ENCODE results near the gene NPHP4. TPM values are rescaled to one million over a fixed set of nuclear protein-coding genes. Genes with fewer than 3 reads are reported as not detected.

Gene NPHP4
- total RNA-seq, 1 experiment from 2014 or later: 20.0 TPM

DNA sequence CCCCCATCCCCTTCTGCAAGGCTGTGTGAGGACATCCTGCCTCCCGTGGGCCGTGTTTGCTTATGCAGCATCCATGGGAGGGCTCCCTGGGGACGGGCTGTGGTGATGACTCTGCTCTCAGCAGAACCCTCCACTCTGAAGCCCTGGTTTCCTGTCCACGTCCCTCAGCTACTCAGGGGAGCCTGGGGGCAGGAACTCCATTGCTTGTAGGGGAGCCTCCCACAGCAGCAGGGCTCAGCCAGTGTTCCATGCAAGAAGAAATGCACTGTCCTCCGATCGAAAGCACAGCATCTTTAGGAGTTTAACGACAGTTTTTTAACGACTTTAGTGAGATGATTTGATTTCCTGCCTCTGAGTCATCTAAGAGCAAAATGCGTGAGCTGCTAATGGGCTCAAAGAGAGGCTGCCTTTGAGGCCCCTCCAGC lies 45.1 kb upstream of the NPHP4 start:
- ChIA-PET RAD21 (ENCODE audit: low non-redundant PET in 1 of 2, low total read pairs in 2 of 2, uncharacterized antibody in 2 of 2, unreplicated experiment in 2 of 2) (no interaction called here), CTCF (no interaction called here), POLR2A (no interaction called here)
- H3K79me2 ChIP-seq (ENCODE audit: insufficient read depth, low read length): no peaks in the 10 kb centered on the region
- H3K4me2 ChIP-seq (ENCODE audit: low read length): no peak overlapping the region
- TF ChIP-seq ZNF274 (IDR thresholded peaks at IDR 0.05; ENCODE audit: low read depth, low read length) (no peak), SRF (IDR thresholded peaks at IDR 0.05; ENCODE audit: low read depth) (no peak), EGR1 (IDR thresholded peaks at IDR 0.05; ENCODE audit: low read depth) (no peak), CTCF (IDR thresholded peaks at IDR 0.05 in 2 of 3, conservative IDR thresholded peaks at IDR 0.05 in 1 of 3; ENCODE audit: borderline replicate concordance in 1 of 3, insufficient read depth in 1 of 3, low read depth in 2 of 3, low read length in 2 of 3) (no peak), JUND (IDR thresholded peaks at IDR 0.05) (no peak), POLR2A (IDR thresholded peaks at IDR 0.05; ENCODE audit: borderline replicate concordance, extremely low read depth, insufficient read depth, insufficient read length) (no peak), SP1 (IDR thresholded peaks at IDR 0.05; ENCODE audit: low read depth) (no peak), POLR2AphosphoS5 (IDR thresholded peaks at IDR 0.05; ENCODE audit: low read depth, low read length) (no peak), EZH2 (IDR thresholded peaks at IDR 0.05) (no peak)
- TF ChIP-seq, protein P1, sequence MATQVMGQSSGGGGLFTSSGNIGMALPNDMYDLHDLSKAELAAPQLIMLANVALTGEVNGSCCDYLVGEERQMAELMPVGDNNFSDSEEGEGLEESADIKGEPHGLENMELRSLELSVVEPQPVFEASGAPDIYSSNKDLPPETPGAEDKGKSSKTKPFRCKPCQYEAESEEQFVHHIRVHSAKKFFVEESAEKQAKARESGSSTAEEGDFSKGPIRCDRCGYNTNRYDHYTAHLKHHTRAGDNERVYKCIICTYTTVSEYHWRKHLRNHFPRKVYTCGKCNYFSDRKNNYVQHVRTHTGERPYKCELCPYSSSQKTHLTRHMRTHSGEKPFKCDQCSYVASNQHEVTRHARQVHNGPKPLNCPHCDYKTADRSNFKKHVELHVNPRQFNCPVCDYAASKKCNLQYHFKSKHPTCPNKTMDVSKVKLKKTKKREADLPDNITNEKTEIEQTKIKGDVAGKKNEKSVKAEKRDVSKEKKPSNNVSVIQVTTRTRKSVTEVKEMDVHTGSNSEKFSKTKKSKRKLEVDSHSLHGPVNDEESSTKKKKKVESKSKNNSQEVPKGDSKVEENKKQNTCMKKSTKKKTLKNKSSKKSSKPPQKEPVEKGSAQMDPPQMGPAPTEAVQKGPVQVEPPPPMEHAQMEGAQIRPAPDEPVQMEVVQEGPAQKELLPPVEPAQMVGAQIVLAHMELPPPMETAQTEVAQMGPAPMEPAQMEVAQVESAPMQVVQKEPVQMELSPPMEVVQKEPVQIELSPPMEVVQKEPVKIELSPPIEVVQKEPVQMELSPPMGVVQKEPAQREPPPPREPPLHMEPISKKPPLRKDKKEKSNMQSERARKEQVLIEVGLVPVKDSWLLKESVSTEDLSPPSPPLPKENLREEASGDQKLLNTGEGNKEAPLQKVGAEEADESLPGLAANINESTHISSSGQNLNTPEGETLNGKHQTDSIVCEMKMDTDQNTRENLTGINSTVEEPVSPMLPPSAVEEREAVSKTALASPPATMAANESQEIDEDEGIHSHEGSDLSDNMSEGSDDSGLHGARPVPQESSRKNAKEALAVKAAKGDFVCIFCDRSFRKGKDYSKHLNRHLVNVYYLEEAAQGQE (IDR thresholded peaks at IDR 0.05; ENCODE audit: low read depth): no peak
- H3K36me3 ChIP-seq (ENCODE audit: control insufficient read depth in 1 of 2, insufficient read depth in 2 of 2, low read length in 2 of 2): no peaks in the 10 kb centered on the region
- H3K9me2 ChIP-seq (ENCODE audit: insufficient read depth): no peaks in the 10 kb centered on the region
- DNase-seq (ENCODE audit: low read depth, low spot score) (no peak), ATAC-seq (no peak)
- H3K27ac ChIP-seq (ENCODE audit: low read depth, low read length): no peak overlapping the region
- intact Hi-C loops (cut with micrococcal nuclease): no loop called here
- no peak overlapping the region for H2AFZ ChIP-seq (ENCODE audit: low read depth, low read length, poor library complexity, severe bottlenecking)
- no peaks in the 10 kb centered on the region for H4K20me1 ChIP-seq (ENCODE audit: insufficient read depth)
- no peaks in the 10 kb centered on the region for H3K9me3 ChIP-seq (ENCODE audit: control insufficient read depth in 1 of 2, insufficient read depth in 1 of 2, low read depth in 1 of 2, low read length in 2 of 2)
- BruUV-seq (replicated peaks): no TSS peak
- H3K27me3 ChIP-seq (ENCODE audit: insufficient read depth, low read length): no peaks in the 10 kb centered on the region
- no peak overlapping the region for H3K4me3 ChIP-seq (replicated peaks in 1 of 2; ENCODE audit: low read depth in 1 of 2, low read length in 2 of 2)
- no peaks in the 10 kb centered on the region for H3K4me1 ChIP-seq (ENCODE audit: control insufficient read depth in 1 of 2, insufficient read depth in 2 of 2, low read length in 2 of 2)
- no peak overlapping the region for H3K9ac ChIP-seq (ENCODE audit: low read length)
